ENCODE results near the gene SF3B4. TPM values are rescaled to one million over a fixed set of nuclear protein-coding genes. Genes with fewer than 3 reads are reported as not detected.

Gene SF3B4
- total and polyA plus RNA-seq, 2 of the 4 experiments (the other 2 are of a cell fraction), result 6.6 to 64.4 TPM

DNA sequence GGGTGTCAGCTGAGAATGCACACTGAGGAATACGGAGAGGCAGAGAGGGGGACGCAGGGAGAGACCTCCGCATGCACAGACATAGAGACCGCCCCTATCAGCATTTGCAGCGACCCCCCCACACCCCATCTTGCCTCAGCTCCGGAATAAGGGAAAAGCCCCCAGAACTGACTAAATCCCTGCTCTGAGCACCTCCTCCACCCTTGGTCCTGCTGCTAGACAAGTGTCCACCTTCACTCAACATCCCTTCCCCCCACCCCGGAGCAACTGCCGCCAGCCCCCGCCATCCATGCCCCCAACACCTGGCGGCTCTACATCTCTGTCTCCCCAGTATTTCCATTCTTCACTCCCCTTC is 10.7 kb downstream of the SF3B4 start:
- H3K4me3 ChIP-seq (ENCODE audit: insufficient read depth, low read depth, low read length), result peak overlapping the region; percentile 98
- H2BK120ac ChIP-seq (ENCODE audit: low read depth, low read length), result no peak overlapping the region
- in situ Hi-C loops (cut with MboI; ENCODE audit: low sequenced_read_pairs), result no loop called here
- peaks cover 10% of the 10 kb centered on the region for H3K36me3 ChIP-seq (ENCODE audit: control insufficient read depth, insufficient read depth, low read length)
- 0% methylated on average over 1 of the region's 10 CpGs; no CpG with 5 or more reads in 1 of the 2 experiments for WGBS, 2 experiments (ENCODE audit: extremely low coverage in 2 of 2, insufficient read length in 1 of 2)
- no TSS peak for BruUV-seq (replicated peaks)
- TF ChIP-seq BHLHE40 (IDR thresholded peaks at IDR 0.05; ENCODE audit: low read depth, low read length) (no peak), FOS (IDR thresholded peaks at IDR 0.05; ENCODE audit: low read depth, low read length) (no peak), RCOR1 (IDR thresholded peaks at IDR 0.05; ENCODE audit: insufficient replicate concordance, low read length) (no peak), MAZ (IDR thresholded peaks at IDR 0.05; ENCODE audit: borderline replicate concordance, low read depth, low read length) (no peak)
- TF ChIP-seq, protein P1, sequence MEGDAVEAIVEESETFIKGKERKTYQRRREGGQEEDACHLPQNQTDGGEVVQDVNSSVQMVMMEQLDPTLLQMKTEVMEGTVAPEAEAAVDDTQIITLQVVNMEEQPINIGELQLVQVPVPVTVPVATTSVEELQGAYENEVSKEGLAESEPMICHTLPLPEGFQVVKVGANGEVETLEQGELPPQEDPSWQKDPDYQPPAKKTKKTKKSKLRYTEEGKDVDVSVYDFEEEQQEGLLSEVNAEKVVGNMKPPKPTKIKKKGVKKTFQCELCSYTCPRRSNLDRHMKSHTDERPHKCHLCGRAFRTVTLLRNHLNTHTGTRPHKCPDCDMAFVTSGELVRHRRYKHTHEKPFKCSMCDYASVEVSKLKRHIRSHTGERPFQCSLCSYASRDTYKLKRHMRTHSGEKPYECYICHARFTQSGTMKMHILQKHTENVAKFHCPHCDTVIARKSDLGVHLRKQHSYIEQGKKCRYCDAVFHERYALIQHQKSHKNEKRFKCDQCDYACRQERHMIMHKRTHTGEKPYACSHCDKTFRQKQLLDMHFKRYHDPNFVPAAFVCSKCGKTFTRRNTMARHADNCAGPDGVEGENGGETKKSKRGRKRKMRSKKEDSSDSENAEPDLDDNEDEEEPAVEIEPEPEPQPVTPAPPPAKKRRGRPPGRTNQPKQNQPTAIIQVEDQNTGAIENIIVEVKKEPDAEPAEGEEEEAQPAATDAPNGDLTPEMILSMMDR (conservative IDR thresholded peaks at IDR 0.05; ENCODE audit: low read depth, low read length), result no peak
- dilution Hi-C loops (cut with HindIII; ENCODE audit: low sequenced_read_pairs, unreplicated experiment), result no loop called here
- H2AFZ ChIP-seq (replicated peaks; ENCODE audit: low read length, poor library complexity), result peak overlapping the region; percentile 99
- peak overlapping the region; percentile 92; the same call in 1 of the 2 replicates for H3K9ac ChIP-seq (ENCODE audit: low read depth, low read length)
- H3K14ac ChIP-seq (replicated peaks; ENCODE audit: low read depth, low read length), result 0 out of 2 replicates have a peak overlapping the region, but pooled peaks have one; percentile 45
- peak overlapping the region; percentile 95 for H2AK5ac ChIP-seq (ENCODE audit: low read depth, low read length)
- H3K23ac ChIP-seq (ENCODE audit: low read depth, low read length), result peak overlapping the region; percentile 90; the same call in 1 of the 2 replicates
- H3K4me1 ChIP-seq (ENCODE audit: control insufficient read depth, insufficient read depth, low read length), result peaks cover 12% of the 10 kb centered on the region
- H3K9me1 ChIP-seq (ENCODE audit: insufficient read depth, low read length), result peaks cover 19% of the 10 kb centered on the region
- H2BK5ac ChIP-seq (ENCODE audit: low read depth, low read length, poor library complexity, severe bottlenecking), result no peak overlapping the region
- H4K91ac ChIP-seq (ENCODE audit: insufficient read depth, low read depth, low read length), result no peak overlapping the region
- no peak for DNase-seq
- no peak overlapping the region for H3K56ac ChIP-seq (ENCODE audit: extremely low read depth, insufficient read depth, low read length)
- H3K9me3 ChIP-seq (ENCODE audit: control insufficient read depth, insufficient read depth, low read length), result no peaks in the 10 kb centered on the region
- no peak overlapping the region for H3K18ac ChIP-seq (ENCODE audit: low read depth, low read length)
- peaks cover 5 to 30% of the 10 kb centered on the region in 2 experiments; a peak in 3 of 4 replicates for H3K79me1 ChIP-seq (ENCODE audit: low read depth in 1 of 2, low read length in 2 of 2)
- intact Hi-C loops (cut with micrococcal nuclease), result no loop called here
- no peak overlapping the region for H4K5ac ChIP-seq (ENCODE audit: low read depth, low read length)
- H2BK20ac ChIP-seq (ENCODE audit: low read depth, low read length), result no peak overlapping the region
- H3K27ac ChIP-seq (ENCODE audit: insufficient read depth, low read length), result no peak overlapping the region
- peak overlapping the region; percentile 82; the same call in 1 of the 2 replicates for H3K4ac ChIP-seq (ENCODE audit: low read depth, low read length)
- H4K20me1 ChIP-seq (ENCODE audit: insufficient read depth, low read length), result no peaks in the 10 kb centered on the region
- no peaks in the 10 kb centered on the region for H3K27me3 ChIP-seq (ENCODE audit: control insufficient read depth, insufficient read depth, low read length)
- CTCF ChIA-PET, result no interaction called here
- ATAC-seq (ENCODE audit: low read depth), result no peak
- H3K4me2 ChIP-seq (ENCODE audit: low read depth, low read length), result peak overlapping the region; percentile 100
- H4K8ac ChIP-seq (ENCODE audit: low read depth in 2 of 2, low read length in 2 of 2), result peak overlapping the region in 1 of 2 experiments; percentile 25; a peak in 1 of 4 replicates
- peak overlapping the region; percentile 97 for H2AK9ac ChIP-seq (replicated peaks; ENCODE audit: low read depth, low read length, poor library complexity)
- POLR2A ChIA-PET (ENCODE audit: unreplicated experiment), result interaction anchor here (0.6 kb wide), 1 partner anchor 8 kb away, joined by 5 read pairs; no protein-coding TSS in a partner anchor
- H2BK15ac ChIP-seq (ENCODE audit: low read depth, low read length), result no peak overlapping the region
